ENCODE data around the gene AGAP1.

Gene AGAP1

GRCh38 chr2:235842941-235843340 lies 349.1 kb downstream of the AGAP1 start:
- no peak for DNase-seq (ENCODE audit: low read depth, low spot score)

DNA sequence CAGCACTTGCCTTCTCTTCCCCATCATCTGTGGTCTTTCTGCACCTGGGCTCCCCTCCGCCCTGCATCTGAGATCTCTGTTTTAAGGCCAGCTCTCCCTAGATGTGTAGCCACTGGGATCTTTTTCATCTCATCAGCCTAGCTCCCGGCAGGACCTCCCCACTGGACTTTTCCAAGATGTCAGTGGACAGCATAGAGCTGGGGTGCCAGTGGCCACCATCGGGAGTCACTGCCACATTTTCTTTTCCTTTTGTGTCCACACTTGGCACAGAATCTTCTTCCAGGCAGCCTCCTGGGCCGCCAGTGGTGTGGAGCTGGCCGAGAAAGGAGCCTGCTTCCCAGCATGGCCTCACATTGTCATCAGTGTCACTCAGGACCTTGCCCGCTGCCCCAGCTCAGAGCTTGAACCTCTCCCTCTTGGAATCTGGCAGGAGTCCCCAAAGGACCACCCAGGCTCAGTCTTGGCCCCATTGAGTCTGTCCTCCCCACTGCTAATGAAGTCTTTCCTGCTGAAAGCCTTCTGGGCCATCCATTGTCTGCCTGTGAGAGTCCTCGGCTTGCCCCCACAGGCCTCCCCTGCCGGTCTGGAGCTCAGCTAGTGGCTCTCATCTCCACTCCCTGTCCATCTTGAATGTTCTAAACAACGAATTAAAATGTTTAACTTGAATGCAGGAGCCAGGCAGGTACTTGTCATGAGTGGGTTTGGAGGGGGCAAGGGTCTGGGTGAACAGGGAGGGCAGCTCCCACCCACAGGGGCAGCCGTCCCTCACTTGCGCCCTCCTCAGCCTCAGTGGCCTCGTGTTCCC lies 349.9 kb downstream of the AGAP1 start:
- no peak for DNase-seq (ENCODE audit: low read depth, low spot score)

DNA sequence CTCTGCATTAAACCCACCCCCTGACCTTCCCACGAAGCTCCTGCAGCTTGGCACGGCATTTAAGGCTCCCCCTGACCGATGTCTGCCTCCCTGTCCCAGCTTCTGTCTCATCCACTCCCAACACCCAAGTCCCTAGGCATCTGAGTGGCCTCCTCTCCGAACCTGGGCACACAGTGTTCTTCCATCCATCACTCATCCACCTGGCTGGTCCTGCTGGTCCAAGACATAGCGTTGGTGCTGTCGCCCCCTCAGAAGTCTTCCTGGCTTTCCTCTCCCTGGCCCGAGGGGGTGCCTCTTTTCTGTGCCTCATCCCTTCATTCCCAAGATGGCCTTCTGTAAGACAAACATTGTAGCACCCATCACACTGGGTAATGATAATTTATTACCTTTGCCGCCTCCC lies 350.7 kb downstream of the AGAP1 start:
- no peak for DNase-seq (ENCODE audit: low read depth, low spot score)

DNA sequence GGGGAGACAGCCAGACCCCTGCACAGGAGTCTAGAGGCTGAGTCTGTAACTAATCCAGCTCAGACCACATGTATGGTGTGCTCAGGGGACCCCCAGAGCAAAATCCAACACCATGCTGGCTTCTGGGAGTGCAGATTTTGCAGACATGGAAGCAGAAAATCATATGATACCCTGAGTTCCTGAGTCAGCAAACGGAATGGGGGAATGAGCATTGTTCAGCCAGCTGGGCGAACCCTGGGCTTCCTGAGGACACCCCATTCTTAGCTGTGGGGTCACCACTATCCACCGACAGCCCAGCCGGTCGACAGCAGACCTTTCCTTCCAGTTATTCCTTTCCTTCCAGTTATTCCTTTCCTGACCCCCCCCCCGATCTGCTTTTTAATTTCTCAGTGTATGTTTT lies 351.4 kb downstream of the AGAP1 start:
- no peak for DNase-seq (ENCODE audit: low read depth, low spot score)

DNA sequence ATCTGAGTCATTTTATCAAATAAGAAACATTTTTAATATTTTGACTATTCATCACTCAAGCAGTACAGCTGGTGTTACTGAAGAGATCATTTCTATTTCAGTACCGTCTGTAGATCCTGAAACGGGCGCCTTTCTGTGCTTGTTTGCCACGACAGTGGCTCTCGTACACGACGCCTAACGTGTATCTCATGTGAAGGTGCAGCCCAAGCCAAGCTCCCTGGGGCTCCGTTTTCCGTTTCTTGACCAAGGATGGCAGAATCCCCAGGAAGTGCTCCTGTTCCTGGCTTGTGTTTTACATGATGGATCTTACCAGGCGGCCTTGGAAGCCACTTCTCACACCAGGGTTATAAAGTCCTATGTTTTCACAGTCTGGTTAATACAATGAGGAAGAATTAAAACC lies 353.7 kb downstream of the AGAP1 start:
- no peak for DNase-seq (ENCODE audit: low read depth, low spot score)

GRCh38 chr2:235848055-235848454 lies 354.2 kb downstream of the AGAP1 start:
- no peak for DNase-seq (ENCODE audit: low read depth, low spot score)

GRCh38 chr2:235848946-235849345 lies 355.1 kb downstream of the AGAP1 start:
- no peak for DNase-seq (ENCODE audit: low read depth, low spot score)

- DNase-seq (ENCODE audit: low read depth, low spot score) = no peak
These were observed 355.6 kb downstream of the AGAP1 start for GRCh38 chr2:235849489-235849888.

- no peak for DNase-seq (ENCODE audit: low read depth, low spot score)
These were observed 356.4 kb downstream of the AGAP1 start for GRCh38 chr2:235850289-235850688.

- no peak for DNase-seq (ENCODE audit: low read depth, low spot score)
These were observed 357.1 kb downstream of the AGAP1 start for GRCh38 chr2:235850771-235851551.

GRCh38 chr2:235851828-235852525 lies 358.1 kb downstream of the AGAP1 start:
- no peak for DNase-seq (ENCODE audit: low read depth, low spot score)

- DNase-seq (ENCODE audit: low read depth, low spot score) = no peak
These were observed 358.7 kb downstream of the AGAP1 start for GRCh38 chr2:235852526-235852920.

GRCh38 chr2:235854276-235854675 lies 360.4 kb downstream of the AGAP1 start:
- no peak for DNase-seq (ENCODE audit: low read depth, low spot score)

DNA sequence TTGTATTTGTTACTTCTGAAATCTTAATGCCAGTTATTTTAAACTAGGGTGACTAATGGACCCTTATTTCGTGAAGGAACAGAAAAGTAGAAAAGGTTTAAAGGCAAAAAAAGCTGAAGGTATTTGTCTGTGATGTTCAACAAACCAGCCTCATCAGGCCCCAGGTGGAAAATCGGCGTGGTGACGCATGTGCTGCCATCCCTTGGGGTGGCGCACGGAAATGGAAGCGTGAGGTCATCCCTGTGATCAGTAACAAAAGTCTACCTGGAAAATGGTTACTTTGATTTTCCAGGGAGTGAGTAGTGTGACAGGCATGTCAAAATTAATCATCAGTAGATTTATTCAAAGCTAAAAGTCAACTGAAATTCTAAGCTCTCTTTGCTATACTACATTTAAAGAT lies 361.2 kb downstream of the AGAP1 start:
- DNase-seq (ENCODE audit: low read depth, low spot score) = no peak

- DNase-seq (ENCODE audit: low read depth, low spot score) = no peak
These were observed 362.5 kb downstream of the AGAP1 start for GRCh38 chr2:235856151-235856854.

- DNase-seq (ENCODE audit: low read depth, low spot score) = no peak
These were observed 363.8 kb downstream of the AGAP1 start for GRCh38 chr2:235857598-235857997.

GRCh38 chr2:235858881-235859280 lies 365.0 kb downstream of the AGAP1 start:
- DNase-seq (ENCODE audit: low read depth, low spot score) = no peak

DNA sequence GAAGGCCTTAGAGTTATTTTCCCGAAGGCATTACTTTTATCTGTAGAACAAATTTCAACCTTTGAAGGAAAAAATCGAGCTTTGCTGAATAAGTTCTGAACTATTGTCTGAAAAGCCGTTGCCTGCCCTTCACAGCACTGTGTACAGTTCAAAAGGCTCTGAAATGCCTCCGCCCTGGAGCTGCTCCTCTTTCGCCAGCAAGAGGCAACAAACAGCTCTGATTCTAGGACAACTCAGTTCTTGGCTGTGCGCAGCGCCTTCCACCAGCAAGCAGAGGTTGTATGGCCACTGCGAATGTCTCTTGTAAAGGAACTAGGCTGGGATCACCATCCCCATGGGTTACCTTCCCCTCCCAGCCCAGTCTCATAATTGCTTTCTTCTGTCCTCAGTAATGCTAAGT lies 365.8 kb downstream of the AGAP1 start:
- DNase-seq (ENCODE audit: low read depth, low spot score) = peak; percentile 11

DNA sequence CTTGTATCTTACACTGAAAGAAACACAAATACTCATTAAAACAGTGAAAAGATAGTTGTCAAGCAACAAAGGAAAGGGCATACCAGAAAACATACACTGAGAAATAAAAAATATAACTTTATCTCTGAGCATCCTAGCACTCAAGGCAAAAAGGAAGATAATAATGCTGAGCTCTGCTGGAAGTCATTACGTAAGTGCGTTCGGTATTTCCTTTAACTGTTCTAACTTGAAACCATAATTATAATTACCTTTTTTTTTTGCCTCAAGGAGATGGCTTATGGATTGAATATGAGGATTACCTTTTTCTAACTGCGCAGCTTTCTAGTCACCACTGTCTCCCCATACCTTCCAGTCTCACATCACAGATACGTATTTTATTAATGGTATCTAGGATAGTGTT lies 366.3 kb downstream of the AGAP1 start:
- DNase-seq (ENCODE audit: low read depth, low spot score) = no peak

- no peak for DNase-seq (ENCODE audit: low read depth, low spot score)
These were observed 367.0 kb downstream of the AGAP1 start for GRCh38 chr2:235860871-235861270.

- no peak for DNase-seq (ENCODE audit: low read depth, low spot score)
These were observed 367.5 kb downstream of the AGAP1 start for GRCh38 chr2:235861383-235861782.

DNA sequence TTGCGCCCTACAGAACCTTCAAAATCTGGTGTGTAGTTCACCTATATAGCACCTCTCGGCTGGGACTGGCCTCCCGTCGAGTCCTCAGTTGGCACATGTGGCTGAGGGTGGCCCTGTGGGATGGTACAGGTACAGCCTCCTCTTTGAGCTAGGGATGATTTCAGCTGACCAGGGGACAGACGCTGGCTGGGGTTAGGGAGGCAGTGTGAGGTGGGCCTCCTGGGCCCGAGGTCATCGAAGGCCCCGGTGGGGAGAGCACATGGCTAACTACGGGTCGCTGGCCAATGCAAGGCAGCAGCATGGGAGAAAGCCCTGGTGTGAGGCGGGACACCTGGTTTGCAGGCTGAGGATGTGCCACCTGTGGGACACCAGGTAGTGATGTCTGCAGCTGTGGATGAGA lies 369.6 kb downstream of the AGAP1 start:
- no peak for DNase-seq (ENCODE audit: low read depth, low spot score)
